Fibroblast of skin of left biceps (primary cell): Measurements from ENCODE around the gene DAGLB.
A peak's percentile ranks its signal among the peaks of the same experiment; 100 is the strongest.
"Not testable (repeated sequence)": the region's sequence is repeated elsewhere in the genome, so short reads cannot be mapped to it uniquely, and the experiment has no call there.

ENCODE experiments used
- DNase-seq, 2 experiments: peaks; one replicate each; pipeline ENCODE4 v3.0.0-alpha.2; 2013; ENCODE audit warnings: low read depth in 2 of 2

The DAGLB gene

DNA sequence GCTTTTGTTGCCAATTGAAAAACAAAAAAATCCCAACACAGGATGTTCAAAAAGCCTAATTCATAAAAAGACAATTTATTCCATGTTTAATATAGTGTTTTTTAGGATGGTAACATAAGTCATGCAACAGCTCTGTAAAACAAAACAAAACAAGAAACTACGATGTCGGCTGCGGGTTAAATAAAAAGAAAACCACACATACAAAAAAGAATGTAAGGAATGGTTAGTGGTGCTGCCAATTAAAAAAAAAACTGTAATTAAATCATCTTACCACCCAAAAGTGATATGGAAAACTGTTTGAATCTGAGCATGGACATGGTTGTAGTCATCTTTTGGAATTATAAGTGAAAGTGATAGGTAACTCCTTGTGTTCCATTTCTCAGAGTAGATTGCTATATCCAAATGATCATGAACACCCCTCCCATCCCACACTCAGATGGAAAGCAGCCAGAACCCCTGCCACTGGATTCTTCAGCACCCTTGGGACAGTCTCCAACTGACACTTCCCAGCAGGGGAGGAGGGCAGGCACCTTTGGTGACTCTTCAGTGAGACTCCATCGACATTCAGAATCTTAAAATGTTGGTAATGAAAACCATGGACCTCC, 14.3 kb upstream of the DAGLB start:
- no peak for DNase-seq

GRCh38 chr7:6460990-6461584, 13.3 kb upstream of the DAGLB start:
- DNase-seq = no peak

- DNase-seq = no peak
These were observed 12.5 kb upstream of the DAGLB start for GRCh38 chr7:6460303-6460702.

DNA sequence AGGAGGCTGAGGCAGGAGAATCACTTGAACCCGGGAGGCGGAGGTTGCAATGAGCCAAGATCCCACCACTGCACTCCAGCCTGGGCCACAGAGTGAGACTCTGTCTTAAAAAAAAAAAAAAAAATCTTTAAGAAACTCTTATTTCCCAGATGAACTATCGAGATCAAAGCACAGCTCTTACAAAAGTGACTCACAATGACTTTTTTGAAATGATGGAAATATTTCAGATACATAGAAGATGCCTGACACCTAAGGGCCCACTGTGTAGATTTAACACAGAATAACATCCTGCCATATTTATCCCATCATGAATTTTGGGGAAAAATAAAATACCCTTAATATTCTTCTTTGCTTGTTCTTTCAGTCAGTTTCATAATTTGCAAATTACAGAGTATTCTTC, 10.9 kb upstream of the DAGLB start:
- not testable (repeated sequence) for DNase-seq

DNA sequence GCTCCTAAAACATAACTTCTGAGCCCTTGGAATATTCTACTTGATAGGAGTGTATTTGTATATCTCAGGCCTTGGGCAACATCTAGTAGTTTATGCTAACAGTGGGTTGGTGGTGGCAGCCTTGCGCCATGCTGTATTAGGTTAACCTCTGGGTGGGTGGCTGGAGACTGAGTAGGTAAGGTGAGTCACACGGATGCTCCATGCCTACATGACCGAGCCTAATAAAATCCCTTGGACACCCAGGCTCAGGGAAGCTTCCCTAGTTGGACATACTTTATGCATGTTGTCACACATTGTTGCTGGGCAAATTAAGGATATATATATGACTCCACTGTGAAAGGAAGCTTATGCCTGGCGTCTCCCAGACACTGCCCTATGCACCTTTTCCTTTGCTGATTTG, 6.0 kb upstream of the DAGLB start:
- no peak for DNase-seq

DNA sequence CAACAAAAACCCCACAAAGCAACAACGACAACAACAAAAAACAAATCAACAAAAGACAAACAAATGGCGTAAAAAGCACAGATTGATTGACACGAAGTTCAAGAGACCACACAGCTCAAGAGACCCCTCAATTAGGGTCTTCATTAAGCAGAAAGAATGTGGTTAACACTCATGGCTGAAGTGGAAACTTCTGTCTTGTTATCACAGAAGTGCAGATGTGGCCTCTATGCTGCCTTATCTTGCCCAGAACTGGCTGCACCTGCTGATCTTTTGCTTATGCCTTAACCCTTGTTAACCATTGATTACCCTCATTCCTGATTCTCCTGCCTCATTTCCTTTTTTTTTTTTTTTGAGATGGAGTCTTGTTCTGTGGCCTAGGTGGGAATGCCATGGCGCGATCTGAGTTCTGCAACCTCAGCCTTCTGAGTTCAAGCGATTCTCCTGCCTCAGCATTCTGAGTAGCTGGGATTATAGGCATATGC, 3.5 kb upstream of the DAGLB start:
- DNase-seq = no peak

DNA sequence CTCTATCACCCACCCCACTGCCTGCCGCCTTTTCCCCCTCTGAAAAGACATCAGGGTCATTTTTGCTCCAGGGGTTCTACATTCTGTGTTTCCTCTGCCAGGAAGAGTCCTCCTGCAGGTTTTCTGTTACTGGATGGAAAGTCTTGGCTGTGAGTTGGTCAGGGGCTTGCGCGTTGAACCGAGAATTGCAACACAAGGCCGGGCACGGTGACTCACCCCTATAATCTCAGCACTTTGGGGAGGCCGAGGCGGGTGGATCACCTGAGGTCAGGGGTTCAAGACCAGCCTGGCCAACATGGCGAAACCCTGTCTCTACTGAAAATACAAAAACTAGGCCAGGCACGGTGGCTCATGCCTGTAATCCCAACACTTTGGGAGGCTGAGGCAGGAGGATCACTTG, 2.8 kb upstream of the DAGLB start:
- DNase-seq = not testable (repeated sequence)

GRCh38 chr7:6449884-6450283, 2.1 kb upstream of the DAGLB start:
- not testable (repeated sequence) for DNase-seq

- DNase-seq = no peak
These were observed 1.3 kb upstream of the DAGLB start for GRCh38 chr7:6448943-6449543.

DNA sequence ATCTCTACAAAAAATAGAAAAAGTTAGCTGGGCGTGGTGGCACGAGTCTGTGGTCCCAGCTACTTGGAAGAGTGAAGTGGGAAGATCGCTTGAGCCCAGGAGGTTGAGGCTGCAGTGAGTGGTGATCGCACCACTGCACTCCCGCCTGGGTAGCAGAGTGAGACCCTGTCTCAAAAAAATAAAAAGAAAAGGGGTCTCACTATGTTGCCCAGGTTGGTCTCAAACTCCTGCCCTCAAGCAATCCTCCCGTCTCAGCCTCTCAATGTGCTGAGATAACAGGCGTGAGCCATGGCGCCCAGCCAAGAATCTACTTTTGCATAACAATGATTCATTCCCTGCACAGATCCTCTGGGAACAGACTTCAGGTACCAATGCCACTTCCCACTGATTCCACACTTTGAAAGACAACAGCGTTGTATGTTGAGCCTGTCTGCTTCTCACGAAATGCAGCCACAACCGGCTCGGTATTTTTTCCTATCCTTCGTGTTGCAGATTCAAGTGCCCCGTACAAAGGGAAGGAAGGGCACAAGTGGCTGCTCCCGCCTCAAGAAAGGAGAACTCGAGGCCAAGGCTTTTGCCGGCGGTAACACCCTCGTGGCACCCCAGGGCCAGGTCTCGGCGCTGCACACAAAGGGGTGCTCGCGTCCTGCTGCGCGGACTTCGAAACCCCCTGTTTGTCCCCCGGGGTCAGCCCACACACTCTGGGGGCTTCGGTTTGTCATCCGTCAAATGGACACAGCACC, 745 bp downstream of the DAGLB start:
- peak; percentile 61 to 62 for DNase-seq

DNA sequence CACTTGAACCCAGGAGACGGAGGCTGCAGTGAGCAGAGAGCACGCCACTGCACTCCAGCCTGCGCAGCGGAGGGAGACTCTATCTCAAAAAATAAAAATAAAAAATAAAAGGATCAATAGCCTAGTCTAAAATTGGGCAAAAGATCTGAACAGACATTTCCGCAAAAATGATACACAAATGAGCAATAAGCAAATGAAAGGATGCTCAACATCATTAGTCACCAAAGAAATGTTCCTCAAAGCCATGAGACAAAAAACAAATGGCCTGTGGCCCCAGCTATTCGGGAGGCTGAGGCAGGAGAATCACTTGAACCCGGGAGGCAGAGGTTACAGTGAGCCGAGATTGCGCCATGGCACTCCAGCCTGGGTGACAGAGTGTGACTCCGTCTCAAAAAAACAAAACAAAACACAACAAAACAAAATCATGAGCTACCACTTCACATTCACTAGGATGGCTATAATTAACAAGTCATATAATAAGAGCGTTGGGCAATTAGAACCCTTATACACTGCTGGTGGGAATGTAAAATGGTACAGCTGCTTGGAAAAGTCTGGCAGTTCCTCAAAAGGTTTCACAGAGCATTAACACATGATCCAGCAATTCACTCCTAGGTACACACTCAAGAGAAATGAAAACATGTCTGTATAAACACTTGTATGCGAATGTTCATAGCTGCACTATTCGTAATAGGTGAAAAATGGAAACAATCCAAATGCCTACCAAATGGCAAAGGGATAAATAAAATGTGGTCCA, 3.1 kb downstream of the DAGLB start:
- no peak for DNase-seq

GRCh38 chr7:6443372-6443941, 4.3 kb downstream of the DAGLB start:
- DNase-seq = peak; percentile 73

GRCh38 chr7:6442114-6442513, 5.6 kb downstream of the DAGLB start:
- no peak for DNase-seq

DNA sequence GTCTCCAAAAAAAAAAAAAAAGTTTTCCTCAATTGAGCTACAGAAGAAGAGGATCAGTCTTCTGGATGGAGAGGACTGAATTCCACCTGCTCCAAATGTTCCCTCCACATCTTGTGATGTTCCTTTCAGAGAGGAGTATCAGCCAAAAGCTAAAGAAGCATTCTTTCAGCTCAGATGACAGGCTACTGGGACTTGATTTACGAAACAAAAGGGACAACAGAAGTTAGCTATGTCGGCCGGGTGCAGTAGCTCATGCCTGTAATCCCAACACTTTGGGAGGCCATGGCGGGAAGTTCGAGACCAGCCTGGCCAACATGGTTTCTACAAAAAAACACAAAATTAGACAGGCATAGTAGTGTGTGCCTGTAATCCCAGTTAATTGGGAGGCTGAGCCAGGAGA, 7.4 kb downstream of the DAGLB start:
- DNase-seq = no peak

DNA sequence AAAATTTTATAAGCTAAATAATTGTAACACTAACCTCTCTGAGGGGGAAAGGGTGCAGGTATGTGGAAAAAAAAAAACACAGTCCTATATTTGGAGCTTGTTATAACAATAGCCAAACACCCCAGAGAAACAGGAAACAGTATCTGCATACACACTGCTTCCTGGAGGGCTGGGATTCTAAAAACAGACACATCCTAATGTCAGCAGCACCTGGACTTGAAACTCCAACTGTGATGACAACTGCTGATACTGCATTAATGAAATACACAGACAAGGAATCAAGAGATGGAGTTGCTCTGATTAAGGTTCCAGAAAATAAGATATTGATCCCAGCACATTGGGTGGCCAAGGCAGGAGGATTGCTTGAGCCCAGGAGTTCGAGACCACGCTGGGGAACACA, 9.3 kb downstream of the DAGLB start:
- DNase-seq = no peak

GRCh38 chr7:6437251-6437650, 10.5 kb downstream of the DAGLB start:
- no peak for DNase-seq

DNA sequence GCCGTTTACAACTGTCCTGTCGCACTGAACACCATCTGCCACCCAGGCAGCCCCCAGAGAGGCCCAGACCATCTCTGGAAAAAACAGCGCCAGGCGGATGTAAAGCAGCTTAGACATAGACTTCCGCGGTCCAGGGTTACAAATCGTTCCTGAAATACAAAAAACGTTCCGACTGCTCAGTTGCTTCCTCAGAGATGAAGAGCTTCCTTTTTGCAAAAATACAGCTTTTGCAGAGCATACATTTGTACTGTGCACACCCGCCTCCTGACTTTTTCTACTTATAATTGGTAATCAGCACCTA, 11.4 kb downstream of the DAGLB start:
- no peak for DNase-seq

- peak; percentile 54 for DNase-seq
These were observed 12.0 kb downstream of the DAGLB start for GRCh38 chr7:6435486-6436384.

DNA sequence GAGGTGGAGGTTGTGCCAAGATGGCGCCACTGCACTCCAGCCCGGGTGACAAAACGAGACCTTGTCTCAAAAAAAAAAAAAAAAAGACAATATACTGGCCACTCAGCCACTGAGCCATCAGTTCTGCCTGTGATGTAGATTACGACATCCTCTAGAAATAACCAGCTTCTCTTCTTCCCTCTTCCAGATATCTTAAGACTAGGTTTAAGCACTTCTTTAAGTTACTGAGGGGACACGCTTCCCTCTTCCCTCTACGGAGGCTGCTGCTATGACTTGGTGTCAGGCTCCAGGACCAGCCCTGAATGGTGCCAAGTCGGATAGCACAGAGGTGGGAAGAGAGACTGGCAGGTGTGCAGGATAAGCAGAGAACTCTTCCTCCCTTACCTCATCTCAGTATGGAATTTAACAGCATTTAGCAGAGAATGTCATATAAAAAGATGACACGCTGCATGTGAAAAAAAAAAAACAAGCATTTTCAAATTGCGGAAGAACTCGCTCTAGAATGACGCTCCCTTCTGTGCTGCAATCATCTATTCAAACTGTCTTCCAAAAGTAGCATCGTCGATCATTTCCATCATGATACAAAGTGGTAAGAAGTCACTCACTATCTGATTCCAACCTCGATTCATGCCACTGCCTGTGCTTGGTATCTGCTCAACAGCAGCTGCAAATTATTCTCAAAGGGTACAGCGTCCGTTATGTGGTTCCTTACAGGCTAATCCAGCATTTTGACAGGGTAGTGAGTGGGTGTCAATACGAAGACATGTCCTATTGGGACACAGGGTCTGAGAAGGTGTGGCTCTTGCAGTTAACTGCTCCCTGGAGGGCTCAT, 13.8 kb downstream of the DAGLB start:
- DNase-seq = no peak

DNA sequence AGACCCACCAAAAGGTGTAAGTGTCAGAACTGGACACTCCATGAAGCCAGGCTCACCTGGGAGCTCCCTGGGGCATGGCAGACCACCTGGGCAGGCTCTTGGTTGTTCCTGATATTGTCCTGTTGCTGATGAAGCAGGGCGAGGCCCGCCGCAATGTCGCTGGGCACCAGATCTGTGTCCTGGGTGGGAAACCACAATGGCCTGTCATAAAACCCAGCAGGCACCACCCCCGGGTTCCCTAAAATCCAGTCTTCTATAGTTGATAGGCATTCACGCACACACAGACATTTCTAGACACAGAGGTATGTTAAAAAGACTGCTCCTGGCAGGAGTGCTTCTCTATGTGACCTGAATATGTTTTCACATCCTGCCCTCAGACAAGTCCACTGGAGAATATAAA, 15.0 kb downstream of the DAGLB start:
- no peak for DNase-seq
